ENCODE results near the gene DOCK4. TPM values are rescaled to one million over a fixed set of nuclear protein-coding genes. Genes with fewer than 3 reads are reported as not detected.

DOCK4 gene
- total and polyA plus RNA-seq, 10 of the 15 experiments (the other 5 are each of a cell fraction or from before 2014, with no cell fraction given): 0.03 to 0.73 (median 0.38) TPM

DNA sequence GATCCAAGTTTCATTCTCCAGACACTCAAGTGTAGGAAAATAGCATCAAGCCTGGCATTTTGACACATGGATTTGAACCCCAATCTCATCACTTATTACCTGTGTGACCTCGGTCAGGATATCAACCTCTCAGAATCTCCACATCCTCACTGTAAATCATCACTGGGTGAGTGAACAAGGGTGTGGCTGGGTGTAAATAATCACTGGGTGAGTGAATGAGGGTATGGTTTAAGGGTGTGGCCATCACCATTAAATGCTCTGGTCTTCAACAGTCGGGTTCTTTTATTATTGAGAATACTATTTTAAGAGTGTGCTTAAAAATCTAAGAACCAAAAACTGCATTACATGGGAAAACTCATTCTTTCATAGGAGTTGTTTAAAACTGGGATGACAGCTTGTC, 200.1 kb downstream of the DOCK4 start (continued):
- no peak for TF ChIP-seq STAT3 (IDR thresholded peaks at IDR 0.05; ENCODE audit: low read depth, low read length)

DNA sequence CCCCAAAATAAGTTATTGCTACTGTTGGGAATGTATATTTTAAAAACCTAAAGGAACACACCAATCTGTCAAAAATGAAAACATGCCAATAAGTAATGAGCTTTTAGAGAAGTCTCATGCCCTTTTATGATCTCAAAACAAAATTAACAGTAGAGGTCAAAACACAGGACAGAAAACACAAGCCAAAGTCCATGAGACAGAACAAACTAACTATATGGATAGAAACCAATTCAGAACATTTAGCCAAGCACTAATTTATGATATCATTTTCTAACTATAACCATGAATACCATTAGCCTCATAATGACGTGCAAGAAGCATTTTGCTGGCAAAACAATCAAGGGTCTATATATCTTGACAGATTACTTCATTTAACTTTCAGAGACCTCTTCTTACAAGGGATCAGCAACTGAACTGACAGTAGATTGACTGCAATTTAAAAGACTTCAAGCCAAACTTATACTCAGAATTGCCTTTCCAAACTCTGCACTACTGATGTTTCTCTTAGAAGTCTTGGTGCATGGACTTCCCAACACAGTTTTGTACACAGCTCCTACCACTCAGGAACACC, 200.9 kb downstream of the DOCK4 start:
- TF ChIP-seq RB1 (IDR thresholded peaks at IDR 0.05; ENCODE audit: borderline replicate concordance) (no peak), NBN (IDR thresholded peaks at IDR 0.05) (no peak), ZNF274 (IDR thresholded peaks at IDR 0.05; ENCODE audit: insufficient read depth, insufficient read length) (no peak), MEF2B (IDR thresholded peaks at IDR 0.05; ENCODE audit: partially characterized antibody, poor library complexity, severe bottlenecking) (no peak), SUZ12 (IDR thresholded peaks at IDR 0.05; ENCODE audit: unreplicated experiment) (no peak)
- TF ChIP-seq, protein P1, sequence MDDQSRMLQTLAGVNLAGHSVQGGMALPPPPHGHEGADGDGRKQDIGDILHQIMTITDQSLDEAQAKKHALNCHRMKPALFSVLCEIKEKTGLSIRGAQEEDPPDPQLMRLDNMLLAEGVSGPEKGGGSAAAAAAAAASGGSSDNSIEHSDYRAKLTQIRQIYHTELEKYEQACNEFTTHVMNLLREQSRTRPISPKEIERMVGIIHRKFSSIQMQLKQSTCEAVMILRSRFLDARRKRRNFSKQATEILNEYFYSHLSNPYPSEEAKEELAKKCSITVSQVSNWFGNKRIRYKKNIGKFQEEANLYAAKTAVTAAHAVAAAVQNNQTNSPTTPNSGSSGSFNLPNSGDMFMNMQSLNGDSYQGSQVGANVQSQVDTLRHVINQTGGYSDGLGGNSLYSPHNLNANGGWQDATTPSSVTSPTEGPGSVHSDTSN (IDR thresholded peaks at IDR 0.05; ENCODE audit: insufficient replicate concordance, low read depth, low read length): no peak
- DNase-seq (ENCODE audit: low read depth, low spot score): no peak
- no peak overlapping the region for H3K4me2 ChIP-seq (ENCODE audit: control insufficient read depth, insufficient read depth)
- no peaks in the 10 kb centered on the region for H4K20me1 ChIP-seq (ENCODE audit: control insufficient read depth, insufficient read depth)
- H3K36me3 ChIP-seq (ENCODE audit: control insufficient read depth in 2 of 2, insufficient read depth in 2 of 2, low read length in 1 of 2): no peaks in the 10 kb centered on the region
- CTCF ChIA-PET: no interaction called here
- H3K27ac ChIP-seq (ENCODE audit: control insufficient read depth, insufficient read depth): no peak overlapping the region
- in situ Hi-C loops (cut with MboI) (no loop called here), intact Hi-C loops (cut with micrococcal nuclease; ENCODE audit: unreplicated experiment) (no loop called here)
- WGBS (ENCODE audit: insufficient coverage, insufficient replicate concordance, low lambda C conversion rate, missing lambda C conversion rate): 0% methylated on average over 1 of the region's 1 CpG
- FAIRE-seq: no peak
- no peaks in the 10 kb centered on the region for H3K79me2 ChIP-seq (ENCODE audit: control insufficient read depth, insufficient read depth, low read length)
- H3K4me3 ChIP-seq: no peak overlapping the region
- BruUV-seq (replicated peaks): no TSS peak
- no peaks in the 10 kb centered on the region for H3K27me3 ChIP-seq (replicated peaks in 1 of 2; ENCODE audit: control insufficient read depth in 2 of 2, insufficient read depth in 2 of 2, low read length in 1 of 2)
- SMC1A ChIA-PET (ENCODE audit: uncharacterized antibody, unreplicated experiment): interaction anchor here (1.0 kb wide), 1 partner anchor 13 kb away, joined by 3 read pairs; no protein-coding TSS in a partner anchor
- POLR2A ChIA-PET: no interaction called here
- H3K4me1 ChIP-seq (ENCODE audit: control insufficient read depth, insufficient read depth, low read length): no peaks in the 10 kb centered on the region
- no peak overlapping the region for H2AFZ ChIP-seq (ENCODE audit: control insufficient read depth, low read depth, low read length)
- H3K9ac ChIP-seq (ENCODE audit: control insufficient read depth, insufficient read depth, low read length): no peak overlapping the region
- H3K9me3 ChIP-seq (replicated peaks; ENCODE audit: control insufficient read depth, insufficient read depth, low read length): no peaks in the 10 kb centered on the region
- no peak for ATAC-seq
- RAD21 ChIA-PET (ENCODE audit: unreplicated experiment): no interaction called here
